Lung (tissue), 13 donors: ENCODE measurements around the gene NOCT. TPM values are rescaled to one million over a fixed set of nuclear protein-coding genes. Genes with fewer than 3 reads are reported as not detected.
A peak's percentile ranks its signal among the peaks of the same experiment; 100 is the strongest.

Experiments used
- ATAC-seq: fragments of 200-7000 bp; cut with Tn5 transposase; one replicate; pipeline ENCODE4 v1.9.1; 2020; ENCODE audit warnings: moderate number of reproducible peaks; ENCODE audit not compliant: insufficient read depth, low FRiP score
- DNase-seq, 3 donors: peaks; one replicate each; pipeline ENCODE4 v3.0.0-alpha.2; 2013 to 2017
- H3K27ac ChIP-seq, 2 donors: one replicate each; pipeline ENCODE4 v1.5.1; 2013; ENCODE audit warnings: mild to moderate bottlenecking in 2 of 2, moderate library complexity in 2 of 2, control low read depth in 1 of 2, inconsistent platforms in 1 of 2, low read depth in 1 of 2, low read length in 1 of 2
- H3K27me3 ChIP-seq, 3 donors: one replicate each; pipeline ENCODE4 v1.5.1; 2013; ENCODE audit warnings: low read length in 2 of 3; ENCODE audit not compliant: control insufficient read depth in 3 of 3, insufficient read depth in 3 of 3
- H3K36me3 ChIP-seq, 4 donors: one replicate each; pipeline ENCODE4 v1.5.1; 2013; ENCODE audit warnings: low read length in 4 of 4, mild to moderate bottlenecking in 1 of 4, moderate library complexity in 1 of 4; ENCODE audit not compliant: control insufficient read depth in 4 of 4, insufficient read depth in 4 of 4
- H3K4me1 ChIP-seq, 5 donors: one replicate each; pipeline ENCODE4 v1.5.1; 2013; ENCODE audit warnings: low read length in 5 of 5, mild to moderate bottlenecking in 2 of 5, moderate library complexity in 1 of 5; ENCODE audit not compliant: control insufficient read depth in 5 of 5, insufficient read depth in 5 of 5
- H3K4me3 ChIP-seq: one replicate; pipeline ENCODE4 v1.5.1; 2013; ENCODE audit warnings: mild to moderate bottlenecking, control low read depth, moderate library complexity
- H3K9ac ChIP-seq, 2 donors: one replicate each; pipeline ENCODE4 v1.5.1; 2013; ENCODE audit warnings: low read length in 2 of 2, control low read depth in 1 of 2; ENCODE audit not compliant: insufficient read depth in 1 of 2
- H3K9me3 ChIP-seq, 4 donors: one replicate each; pipeline ENCODE4 v1.5.1; 2013; ENCODE audit warnings: low read length in 3 of 4, mild to moderate bottlenecking in 1 of 4, moderate library complexity in 1 of 4; ENCODE audit not compliant: control insufficient read depth in 4 of 4, insufficient read depth in 3 of 4
- CTCF ChIP-seq: IDR thresholded peaks from 2 replicates; pipeline ENCODE4 v1.5.1; 2012; ENCODE audit warnings: mild to moderate bottlenecking; ENCODE audit errors: control extremely low read depth, extremely low read depth
- WGBS, 2 donors: extraction: QIAGEN DNeasy Blood & Tissue Kit; methylation state at CpG; one replicate each; pipeline ENCODE4 v1.1.7; 2013; 5-methylcytosine and 5-hydroxymethylcytosine counted together
- polyA plus RNA-seq, 2 donors: library from polyadenylated mRNA; stranded (reverse); fragments of 200-250 nt; gene quantifications; one replicate each; pipeline ENCODE4 v1.2.1, GENCODE V29; 2013
- small RNA-seq: library from RNA; depleted of rRNA; stranded (forward); fragments of <200 nt; gene quantifications from one replicate; pipeline ENCODE3, GENCODE V24; 2014; ENCODE audit warnings: low replicate concordance
- total RNA-seq, 2 donors: library from RNA; depleted of rRNA in 1 of 2; stranded (reverse); fragments of >200 nt in 1 of 2; gene quantifications; one replicate each; pipeline ENCODE4 v1.2.1, GENCODE V29; 2014 to 2021
- donor health status: control.
- donor health status: control.
- donor health status: Bipolar disorder and iron deficiency.
- donor health status: healthy.
- donor health status: DM: yes; HTN: yes; CAD: no.

The NOCT gene
- total and polyA plus RNA-seq, 4 donors: 3.0 to 8.2 (median 5.5) TPM

- WGBS, 2 donors: 41 to 55% methylated on average over 5 of the region's 5 CpGs
- H3K27me3 ChIP-seq: no peaks in the 10 kb centered on the region
- DNase-seq: peak in 2 of 3 donors; percentile 51 to 62
- no peak overlapping the region for H3K4me3 ChIP-seq
- no peaks in the 10 kb centered on the region for H3K9me3 ChIP-seq
- peaks cover 0 to 7% (median 0%) of the 10 kb centered on the region in 4 donors for H3K36me3 ChIP-seq
- peaks cover 0 to 16% (median 0%) of the 10 kb centered on the region in 5 donors for H3K4me1 ChIP-seq
- H3K9ac ChIP-seq: peak overlapping the region; percentile 84 to 91
- H3K27ac ChIP-seq: no peak overlapping the region
- no peak for ATAC-seq
- no peak for TF ChIP-seq CTCF
Observed at GRCh38 chr4:139085141-139085540, 69.6 kb downstream of the NOCT start.

DNA sequence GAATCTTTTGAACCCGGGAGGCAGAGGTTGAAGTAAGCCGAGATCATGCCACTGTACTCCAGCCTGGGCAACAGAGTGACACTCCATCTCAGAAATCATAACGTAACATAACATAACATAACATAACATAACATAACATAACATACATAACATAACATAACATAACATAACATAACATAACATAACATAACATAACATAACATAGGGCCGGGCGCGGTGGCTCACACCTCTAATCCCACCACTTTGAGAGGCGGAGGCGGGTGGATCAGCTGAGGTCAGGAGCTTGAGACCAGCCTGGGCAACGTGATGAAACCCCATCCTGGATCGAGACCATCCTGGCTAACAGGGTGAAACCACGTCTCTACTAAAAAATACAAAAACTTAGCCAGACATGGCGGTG lies 76.7 kb downstream of the NOCT start:
- Histone ChIP-seq H3K36me3 (peaks cover 0 to 5% (median 1%) of the 10 kb centered on the region in 4 donors), H3K9ac (no peak overlapping the region), H3K27me3 (no peaks in the 10 kb centered on the region), H3K4me3 (no peak overlapping the region), H3K27ac (no peak overlapping the region), H3K4me1 (no peaks in the 10 kb centered on the region), H3K9me3 (no peaks in the 10 kb centered on the region)
- no peak for TF ChIP-seq CTCF
- WGBS, 2 donors: 81% methylated on average over 12 of the region's 12 CpGs
- ATAC-seq (no peak), DNase-seq (no peak)

Small RNA genes lying within 50 kb of the gene (small RNA-seq; reads per million reads assigned to genes)
- gene RNU6-531P: not detected

Other genes starting within 250 kb of the NOCT start
- 100 to 1,000 TPM in 1 of 2 donors, 10 to 100 TPM in 1; 37.4 to 101 TPM for gene ELF2, start 161.4 kb downstream of the NOCT start, total RNA-seq
- gene ELF2, start 161.4 kb downstream of the NOCT start, polyA plus RNA-seq: 10 to 100 TPM; 11.6 to 19.9 TPM